GM19455 (cell line): Measurements from ENCODE around the gene CRIP1.

ENCODE experiments used
- ATAC-seq: cut with Tn5 transposase; IDR thresholded peaks from one replicate; pipeline ENCODE4 v1.9.1; 2021; ENCODE audit not compliant: unreplicated experiment

The CRIP1 gene

GRCh38 chr14:105486163-105486973 lies at the start of gene CRIP1:
Gene CRIP1 (plus strand): TSS chr14:105486886. CDS start chr14:105487260, 374 bp downstream.
- no peak for ATAC-seq

- ATAC-seq, result no peak
Observed at GRCh38 chr14:105436891-105437722, 49.6 kb upstream of the CRIP1 start.

- ATAC-seq, result no peak
Observed at GRCh38 chr14:105437723-105438500, 48.8 kb upstream of the CRIP1 start.

- no peak for ATAC-seq
Observed at GRCh38 chr14:105439179-105439578, 47.5 kb upstream of the CRIP1 start.

- no peak for ATAC-seq
Observed at GRCh38 chr14:105439710-105440553, 46.8 kb upstream of the CRIP1 start.

- no peak for ATAC-seq
Observed at GRCh38 chr14:105440554-105440900, 46.2 kb upstream of the CRIP1 start.

- no peak for ATAC-seq
Observed at GRCh38 chr14:105440992-105441391, 45.7 kb upstream of the CRIP1 start.

GRCh38 chr14:105442125-105442524 lies 44.6 kb upstream of the CRIP1 start:
- ATAC-seq, result no peak

GRCh38 chr14:105442834-105443233 lies 43.9 kb upstream of the CRIP1 start:
- no peak for ATAC-seq

GRCh38 chr14:105444859-105445258 lies 41.8 kb upstream of the CRIP1 start:
- no peak for ATAC-seq

GRCh38 chr14:105445290-105445689 lies 41.4 kb upstream of the CRIP1 start:
- no peak for ATAC-seq

GRCh38 chr14:105445901-105446845 lies 40.5 kb upstream of the CRIP1 start:
- ATAC-seq, result no peak

- ATAC-seq, result no peak
Observed at GRCh38 chr14:105446971-105447370, 39.7 kb upstream of the CRIP1 start.

GRCh38 chr14:105447651-105448640 lies 38.7 kb upstream of the CRIP1 start:
- ATAC-seq, result no peak

- ATAC-seq, result peak; percentile 52
Observed at GRCh38 chr14:105448706-105449111, 38.0 kb upstream of the CRIP1 start.

GRCh38 chr14:105449276-105450122 lies 37.2 kb upstream of the CRIP1 start:
- ATAC-seq, result no peak

- no peak for ATAC-seq
Observed at GRCh38 chr14:105450123-105450505, 36.6 kb upstream of the CRIP1 start.
